Forelimb muscle (tissue), 1 donor: ENCODE measurements around the gene ABLIM1. TPM values are rescaled to one million over a fixed set of nuclear protein-coding genes. Genes with fewer than 3 reads are reported as not detected.
A peak's percentile ranks its signal among the peaks of the same experiment; 100 is the strongest.

ENCODE experiments used
- DNase-seq: peaks from one replicate; pipeline ENCODE4 v3.0.0-alpha.2; 2013; ENCODE audit warnings: low read depth
- polyA plus RNA-seq: library from polyadenylated mRNA; unstranded; fragments of 120-200 nt; gene quantifications from one replicate; pipeline ENCODE4 v1.2.1, GENCODE V29; 2013; ENCODE audit not compliant: insufficient read length

The ABLIM1 gene
- polyA plus RNA-seq, 1 donor, result 44.3 TPM

- no peak for DNase-seq
Measured at GRCh38 chr10:114408968-114409444, 249.1 kb downstream of the ABLIM1 start.

GRCh38 chr10:114408112-114408967, 249.7 kb downstream of the ABLIM1 start:
- DNase-seq, result no peak

GRCh38 chr10:114406455-114406854, 251.6 kb downstream of the ABLIM1 start:
- no peak for DNase-seq

GRCh38 chr10:114405011-114405350, 253.1 kb downstream of the ABLIM1 start:
- no peak for DNase-seq

GRCh38 chr10:114404171-114405010, 253.7 kb downstream of the ABLIM1 start, which contains the start of gene AFAP1L2:
Gene AFAP1L2, minus strand, starts transcription at chr10:114404502. Its CDS starts 47 bp downstream, at chr10:114404455.
- DNase-seq, result no peak

GRCh38 chr10:114403541-114404161, 254.4 kb downstream of the ABLIM1 start:
- no peak for DNase-seq

GRCh38 chr10:114402871-114403540, 255.1 kb downstream of the ABLIM1 start:
- no peak for DNase-seq

GRCh38 chr10:114402233-114402632, 255.8 kb downstream of the ABLIM1 start:
- DNase-seq, result no peak

- DNase-seq, result peak; percentile 77
Measured at GRCh38 chr10:114401195-114401791, 256.8 kb downstream of the ABLIM1 start.

GRCh38 chr10:114400091-114400490, 258.0 kb downstream of the ABLIM1 start:
- no peak for DNase-seq

GRCh38 chr10:114399576-114399975, 258.5 kb downstream of the ABLIM1 start:
- no peak for DNase-seq

GRCh38 chr10:114398587-114399331, 259.3 kb downstream of the ABLIM1 start:
- no peak for DNase-seq

GRCh38 chr10:114397651-114398145, 260.4 kb downstream of the ABLIM1 start:
- DNase-seq, result no peak

- DNase-seq, result no peak
Measured at GRCh38 chr10:114396464-114396863, 261.6 kb downstream of the ABLIM1 start.

- DNase-seq, result no peak
Measured at GRCh38 chr10:114395366-114396022, 262.6 kb downstream of the ABLIM1 start.

- DNase-seq, result no peak
Measured at GRCh38 chr10:114394531-114394930, 263.5 kb downstream of the ABLIM1 start.

- DNase-seq, result no peak
Measured at GRCh38 chr10:114393886-114394285, 264.2 kb downstream of the ABLIM1 start.

- no peak for DNase-seq
Measured at GRCh38 chr10:114393482-114393881, 264.6 kb downstream of the ABLIM1 start.

- DNase-seq, result no peak
Measured at GRCh38 chr10:114392112-114392835, 265.8 kb downstream of the ABLIM1 start.
